Right lobe of liver (tissue), 6 donors: ENCODE results near the gene DNER. TPM values are rescaled to one million over a fixed set of nuclear protein-coding genes. Genes with fewer than 3 reads are reported as not detected.

ENCODE experiments used
- ATAC-seq, 4 donors: fragments of 200-7000 bp; cut with Tn5 transposase; one replicate each; pipeline ENCODE4 v1.9.1; 2020; ENCODE audit warnings: mild to moderate bottlenecking in 4 of 4, moderate library complexity in 4 of 4
- DNase-seq, 3 donors: peaks; one replicate each; pipeline ENCODE4 v3.0.0-alpha.2; 2020
- H3K27ac ChIP-seq, 3 donors: fragments of 200-600 bp; one replicate each; pipeline ENCODE4 v1.8.0; 2022
- H3K27me3 ChIP-seq, 2 donors: fragments of 200-600 bp; one replicate each; pipeline ENCODE4 v1.8.0; 2022
- H3K36me3 ChIP-seq, 4 donors: fragments of 200-600 bp; sonication (generic) in 1 of 4; one replicate each; pipeline versions ENCODE4 v1.5.1 to v1.8.0; 2017 to 2022; ENCODE audit warnings: control low read depth in 1 of 4
- H3K4me1 ChIP-seq, 4 donors: fragments of 200-600 bp; sonication (generic) in 1 of 4; one replicate each; pipeline versions ENCODE4 v1.5.1 to v1.8.0; 2017 to 2022; ENCODE audit warnings: control low read depth in 1 of 4
- H3K4me3 ChIP-seq, 3 donors: fragments of 200-600 bp; one replicate each; pipeline ENCODE4 v1.8.0; 2022
- H3K9me3 ChIP-seq, 4 donors: fragments of 200-600 bp; sonication (generic) in 1 of 4; one replicate each; pipeline versions ENCODE4 v1.5.1 to v1.8.0; 2017 to 2022; ENCODE audit warnings: control low read depth in 1 of 4
- POLR2A ChIP-seq: fragments of 450-650 bp; IDR thresholded peaks from one replicate; pipeline ENCODE4 v1.6.1; 2017; ENCODE audit warnings: antibody characterized with exemption, mild to moderate bottlenecking
- WGBS: methylation state at CpG from one replicate; pipeline ENCODE4 v1.1.6; 2018; ENCODE audit warnings: low coverage, low lambda C conversion rate; ENCODE audit not compliant: insufficient coverage; ENCODE audit errors: missing lambda C conversion rate; 5-methylcytosine and 5-hydroxymethylcytosine counted together
- intact Hi-C, 2 donors: fragments of 100-400 bp; cut with DNase I; formaldehyde crosslinking; loops; one replicate each; pipeline versions ENCODE4 v1.11.2 to v1.14.1; 2022
- total RNA-seq, 6 experiments: library from RNA; depleted of rRNA in 2 of 6; stranded (reverse); fragments of >200 nt in 2 of 6; fragmentation: NEBNext Ultra II Directional in 3 of 6; extraction: Animal tissue kit (Norgen Biotek cat#: 25700) in 3 of 6; gene quantifications; one replicate each; pipeline versions ENCODE4 v1.1.0 to v1.2.4, GENCODE V29; 2016 to 2023
- TF ChIP-seq, protein P1 (sequence below), 4 donors: fragments of 200-600 bp in 3 of 4; fragments of 450-650 bp in 1 of 4; IDR thresholded peaks; one replicate each; pipeline versions ENCODE4 v1.5.1 to v1.8.0; 2016 to 2022; ENCODE audit warnings: antibody characterized with exemption in 4 of 4, mild to moderate bottlenecking in 2 of 4
- donor health status: DM: no; HTN: yes; CAD: no.
- donor health status: DM: no; HTN: no; CAD: no.
- donor health status: DM: no; HTN: no; CAD: no.
- donor health status: DM: no; HTN: yes; CAD: no.
- donor health status: DM: no; HTN: yes; CAD: no.

The DNER gene
- total RNA-seq, 6 experiments from 2014 or later: 0.13 TPM; not detected in 5

DNA sequence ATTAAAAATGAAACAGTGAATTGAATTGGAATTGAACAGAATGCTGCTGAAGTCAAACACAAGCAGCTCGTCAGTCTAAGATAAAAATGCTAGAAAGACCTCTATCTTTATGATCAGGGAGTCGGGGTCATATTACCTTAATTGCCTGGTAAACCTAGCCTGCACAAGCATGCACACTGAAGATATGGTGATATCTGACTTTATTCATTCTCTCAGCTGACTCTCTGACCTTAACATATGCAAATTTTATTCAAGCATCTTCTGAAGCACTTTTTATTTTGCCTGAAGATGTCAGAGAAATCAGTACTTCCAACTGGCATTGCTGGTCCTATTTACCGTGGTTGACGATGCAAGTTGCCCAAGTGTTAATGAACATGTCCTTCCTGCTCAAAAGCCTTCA lies 56.4 kb downstream of the DNER start:
- TF ChIP-seq POLR2A: no peak
- Histone ChIP-seq H3K4me3 (no peak overlapping the region), H3K36me3 (no peaks in the 10 kb centered on the region), H3K27me3 (no peaks in the 10 kb centered on the region), H3K27ac (no peak overlapping the region), H3K4me1 (no peaks in the 10 kb centered on the region), H3K9me3 (no peaks in the 10 kb centered on the region)
- 57% methylated on average over 4 of the region's 4 CpGs for WGBS
- ATAC-seq (no peak), DNase-seq (no peak)
- intact Hi-C loops: no loop called here

DNA sequence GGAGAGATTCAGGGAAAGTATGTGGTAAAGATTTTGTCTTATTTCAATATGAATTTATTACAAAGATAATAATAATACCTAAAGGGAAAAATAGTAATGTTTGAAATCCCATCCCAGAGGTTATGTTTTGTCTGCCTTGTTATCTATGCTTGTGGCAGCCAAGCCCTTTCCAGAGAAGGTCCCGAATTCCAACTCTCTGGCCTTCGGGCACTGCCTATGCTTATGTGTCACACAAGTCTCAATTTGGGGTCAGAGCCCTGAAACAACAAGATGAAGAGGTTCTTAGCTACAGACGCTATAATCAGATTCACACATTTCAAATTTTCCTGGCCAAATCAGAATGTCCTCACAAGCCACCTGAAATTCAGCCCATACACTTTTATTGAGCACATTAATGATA lies 59.9 kb downstream of the DNER start:
- H3K4me1 ChIP-seq: no peaks in the 10 kb centered on the region
- ATAC-seq (no peak), DNase-seq (no peak)
- no peak overlapping the region for H3K27ac ChIP-seq
- no peaks in the 10 kb centered on the region for H3K27me3 ChIP-seq
- no peak overlapping the region for H3K4me3 ChIP-seq
- WGBS: 76% methylated on average over 3 of the region's 3 CpGs
- TF ChIP-seq, protein P1, sequence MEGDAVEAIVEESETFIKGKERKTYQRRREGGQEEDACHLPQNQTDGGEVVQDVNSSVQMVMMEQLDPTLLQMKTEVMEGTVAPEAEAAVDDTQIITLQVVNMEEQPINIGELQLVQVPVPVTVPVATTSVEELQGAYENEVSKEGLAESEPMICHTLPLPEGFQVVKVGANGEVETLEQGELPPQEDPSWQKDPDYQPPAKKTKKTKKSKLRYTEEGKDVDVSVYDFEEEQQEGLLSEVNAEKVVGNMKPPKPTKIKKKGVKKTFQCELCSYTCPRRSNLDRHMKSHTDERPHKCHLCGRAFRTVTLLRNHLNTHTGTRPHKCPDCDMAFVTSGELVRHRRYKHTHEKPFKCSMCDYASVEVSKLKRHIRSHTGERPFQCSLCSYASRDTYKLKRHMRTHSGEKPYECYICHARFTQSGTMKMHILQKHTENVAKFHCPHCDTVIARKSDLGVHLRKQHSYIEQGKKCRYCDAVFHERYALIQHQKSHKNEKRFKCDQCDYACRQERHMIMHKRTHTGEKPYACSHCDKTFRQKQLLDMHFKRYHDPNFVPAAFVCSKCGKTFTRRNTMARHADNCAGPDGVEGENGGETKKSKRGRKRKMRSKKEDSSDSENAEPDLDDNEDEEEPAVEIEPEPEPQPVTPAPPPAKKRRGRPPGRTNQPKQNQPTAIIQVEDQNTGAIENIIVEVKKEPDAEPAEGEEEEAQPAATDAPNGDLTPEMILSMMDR (IDR thresholded peaks at IDR 0.05): no peak
- no peak for TF ChIP-seq POLR2A
- intact Hi-C loops: no loop called here
- no peaks in the 10 kb centered on the region for H3K36me3 ChIP-seq
- no peaks in the 10 kb centered on the region for H3K9me3 ChIP-seq

DNA sequence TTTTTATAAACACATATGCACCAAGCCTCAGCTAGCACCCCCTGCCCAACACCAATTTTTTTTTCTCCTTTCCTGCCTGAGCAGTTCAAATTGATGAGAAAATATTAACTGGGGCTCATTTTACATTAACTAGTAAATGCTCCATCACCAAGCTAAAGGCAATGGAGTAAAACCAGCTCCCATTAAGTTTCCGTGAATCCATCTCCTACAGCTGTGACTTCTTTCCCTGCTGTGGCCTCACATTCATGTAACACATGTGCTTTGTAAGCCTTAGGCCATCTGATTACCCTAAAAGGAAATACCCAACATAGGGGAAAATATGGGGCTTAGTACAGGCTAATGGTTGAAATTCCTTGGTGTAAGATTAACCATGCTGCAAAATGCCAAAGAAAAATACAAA lies 60.8 kb downstream of the DNER start:
- no peak overlapping the region for H3K27ac ChIP-seq
- no peaks in the 10 kb centered on the region for H3K9me3 ChIP-seq
- no peak overlapping the region for H3K4me3 ChIP-seq
- H3K4me1 ChIP-seq: no peaks in the 10 kb centered on the region
- H3K27me3 ChIP-seq: no peaks in the 10 kb centered on the region
- H3K36me3 ChIP-seq: no peaks in the 10 kb centered on the region
- TF ChIP-seq POLR2A: no peak
- TF ChIP-seq, protein P1 (IDR thresholded peaks at IDR 0.05): no peak
- intact Hi-C loops: no loop called here
- 71% methylated on average over 1 of the region's 1 CpG for WGBS
- no peak for DNase-seq
- no peak for ATAC-seq

DNA sequence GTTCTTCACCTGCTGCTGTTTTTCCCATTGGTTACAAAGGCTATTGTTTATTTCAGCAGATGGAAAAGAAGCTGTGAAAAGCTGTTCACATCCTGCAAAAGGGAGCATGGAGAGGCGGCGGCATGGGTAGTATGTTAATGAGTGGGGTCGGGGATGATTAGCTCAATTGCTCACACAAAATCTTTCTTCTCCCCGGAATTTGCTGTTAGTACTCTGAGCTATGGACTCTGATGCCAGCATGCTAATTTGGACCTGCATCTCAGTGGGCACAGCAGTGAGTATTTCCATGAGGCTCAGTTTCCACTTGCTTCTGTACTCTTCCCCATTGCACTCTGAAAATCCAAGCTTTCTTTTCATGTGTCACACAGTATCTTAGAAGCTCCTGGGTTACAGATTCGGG lies 61.6 kb downstream of the DNER start:
- WGBS: 48% methylated on average over 5 of the region's 5 CpGs
- no peak for DNase-seq
- intact Hi-C loops: no loop called here

DNA sequence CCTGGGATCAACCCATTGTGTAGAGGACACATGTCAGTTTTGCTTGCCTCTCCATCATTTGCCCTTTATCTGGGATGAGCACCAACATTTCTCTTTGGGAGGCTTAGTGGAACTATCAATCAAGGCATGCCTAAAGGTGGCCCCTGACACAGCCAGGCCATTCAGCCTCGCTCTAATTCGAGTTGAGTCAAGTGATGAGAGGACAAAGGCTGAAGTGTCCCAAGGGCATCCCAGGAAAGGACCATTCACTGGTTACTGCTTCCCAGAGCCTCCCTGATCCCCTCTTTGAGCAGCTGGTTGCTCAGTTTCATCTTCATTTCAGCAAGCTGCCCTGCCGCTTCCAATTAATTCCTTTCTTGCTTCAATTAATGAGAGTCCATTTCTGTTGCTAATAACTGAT lies 63.5 kb downstream of the DNER start:
- DNase-seq: no peak
- Histone ChIP-seq H3K4me1 (no peaks in the 10 kb centered on the region), H3K36me3 (no peaks in the 10 kb centered on the region), H3K4me3 (no peak overlapping the region), H3K9me3 (no peaks in the 10 kb centered on the region), H3K27me3 (no peaks in the 10 kb centered on the region), H3K27ac (no peak overlapping the region)
- ATAC-seq: no peak
- 58% methylated on average over 3 of the region's 3 CpGs for WGBS
- no peak for TF ChIP-seq POLR2A
- TF ChIP-seq, protein P1 (IDR thresholded peaks at IDR 0.05): no peak
- intact Hi-C loops: no loop called here

More for the DNA sequence above, 61.6 kb downstream of the DNER start:
- Histone ChIP-seq H3K27ac (no peak overlapping the region), H3K4me3 (no peak overlapping the region), H3K36me3 (no peaks in the 10 kb centered on the region), H3K9me3 (no peaks in the 10 kb centered on the region), H3K4me1 (no peaks in the 10 kb centered on the region), H3K27me3 (no peaks in the 10 kb centered on the region)
- TF ChIP-seq POLR2A: no peak
- TF ChIP-seq, protein P1 (IDR thresholded peaks at IDR 0.05): no peak
- ATAC-seq: no peak
